K562 (cell line): ENCODE data around the gene FAM169A. TPM values are rescaled to one million over a fixed set of nuclear protein-coding genes. Genes with fewer than 3 reads are reported as not detected.

ENCODE experiments used
- ATAC-seq: fragments of 200-7000 bp; cut with Tn5 transposase; 3 replicates; pipeline ENCODE4 v1.9.1; 2020; ENCODE audit warnings: moderate library complexity
- BruUV-seq: library from RNA; stranded (reverse); fragments of 400-500 nt; replicated peaks from 2 replicates; lab custom pipeline; 2021; lab: Mats Ljungman, UMichigan
- CTCF ChIA-PET: fragments of 300-600 bp; formaldehyde crosslinking; extraction: SDS; loops from one replicate; lab custom pipeline; 2021; ENCODE audit warnings: low intra/inter-chr PET ratio; lab: Yijun Ruan, JAX
- POLR2A ChIA-PET: fragments of 300-600, 350-650 bp; sonication (Branson Sonifier 250); formaldehyde crosslinking; extraction: SDS; loops from one replicate; lab custom pipeline; 2021; ENCODE audit warnings: antibody characterized with exemption, inconsistent platforms; lab: Yijun Ruan, JAX
- DNase-seq, 4 experiments: peaks; one replicate each; pipeline versions ENCODE4 v3.0.0 to v3.0.0-alpha.2; 2011 to 2018; ENCODE audit warnings: low spot score in 3 of 4, mixed read lengths in 3 of 4; ENCODE audit errors: extremely low read depth in 1 of 4
- FAIRE-seq: peaks from 2 replicates; lab custom pipeline; 2011; peaks lifted over from hg19 to GRCh38; lab: Jason Lieb, UNC
- H2AFZ ChIP-seq: 2 replicates; pipeline ENCODE4 v1.6.0; 2011; ENCODE audit warnings: low read depth, low read length, control low read depth, inconsistent platforms
- H3K27ac ChIP-seq: fragments of 200-600 bp; 3 replicates; pipeline ENCODE4 v1.8.0; 2011; ENCODE audit warnings: low read depth, mild to moderate bottlenecking, control low read depth, inconsistent platforms, low read length, moderate library complexity, mixed read lengths; ENCODE audit errors: extremely low read depth
- H3K27me3 ChIP-seq, 2 experiments: fragments of 300-600 bp in 1 of 2; 2 replicates in 1 of 2; 3 replicates in 1 of 2; pipeline versions ENCODE4 v1.6.0 to v1.8.0; 2011; ENCODE audit warnings: inconsistent platforms in 2 of 2, low read length in 2 of 2, mild to moderate bottlenecking in 1 of 2, mixed read lengths in 1 of 2, moderate library complexity in 1 of 2; ENCODE audit not compliant: control insufficient read depth in 2 of 2, insufficient read depth in 2 of 2
- H3K36me3 ChIP-seq: fragments of 300-600 bp; 3 replicates; pipeline ENCODE4 v1.8.0; 2011; ENCODE audit warnings: mild to moderate bottlenecking, low read length, inconsistent platforms; ENCODE audit not compliant: control insufficient read depth, insufficient read depth
- H3K4me1 ChIP-seq, 2 experiments: fragments of 200-600 bp in 1 of 2; replicated peaks in 1 of 2; 2 replicates in 1 of 2; 3 replicates in 1 of 2; pipeline versions ENCODE4 v1.5.1 to v1.8.0; 2011; ENCODE audit warnings: inconsistent platforms in 2 of 2, low read length in 2 of 2, mild to moderate bottlenecking in 1 of 2, mixed read lengths in 1 of 2, moderate library complexity in 1 of 2; ENCODE audit not compliant: control insufficient read depth in 2 of 2, insufficient read depth in 2 of 2
- H3K4me2 ChIP-seq: 2 replicates; pipeline ENCODE4 v1.6.1; 2011; ENCODE audit warnings: low read length, control low read depth, inconsistent platforms, mixed read lengths; ENCODE audit not compliant: insufficient read depth
- H3K4me3 ChIP-seq: fragments of 200-600 bp; sonication (generic), shearing (Covaris generic); 2 replicates; pipeline ENCODE4 v1.5.1; 2016; ENCODE audit warnings: control low read depth, inconsistent platforms
- H3K79me2 ChIP-seq: fragments of 200-600 bp; 3 replicates; pipeline ENCODE4 v1.8.0; 2011; ENCODE audit warnings: low read length, inconsistent platforms; ENCODE audit not compliant: control insufficient read depth, insufficient read depth
- H3K9ac ChIP-seq, 2 experiments: 2 replicates each; pipeline versions ENCODE4 v1.6.0 to v1.6.1; 2011; ENCODE audit warnings: low read depth in 2 of 2, low read length in 2 of 2, control low read depth in 1 of 2, inconsistent platforms in 1 of 2, mild to moderate bottlenecking in 1 of 2, mixed read lengths in 1 of 2; ENCODE audit not compliant: insufficient read depth in 1 of 2
- H3K9me1 ChIP-seq: one replicate; pipeline ENCODE4 v1.6.0; 2011; ENCODE audit warnings: inconsistent platforms, mild to moderate bottlenecking, low read length, moderate library complexity; ENCODE audit not compliant: control insufficient read depth, insufficient read depth
- H3K9me3 ChIP-seq: replicated peaks from 2 replicates; pipeline ENCODE4 v1.5.1; 2011; ENCODE audit warnings: low read depth, low read length, inconsistent platforms; ENCODE audit not compliant: control insufficient read depth, insufficient read depth
- H4K20me1 ChIP-seq: replicated peaks from 2 replicates; pipeline ENCODE4 v1.6.1; 2011; ENCODE audit warnings: low read length, inconsistent platforms, mixed read lengths; ENCODE audit not compliant: control insufficient read depth, insufficient read depth
- CREB3 ChIP-seq: fragments of 450-650 bp; conservative IDR thresholded peaks from 2 replicates; pipeline ENCODE4 v1.6.1; 2016; ENCODE audit warnings: missing genetic modification characterization, low read depth, mild to moderate bottlenecking, missing compliant biosample characterization, moderate library complexity
- CREBBP ChIP-seq: IDR thresholded peaks from one replicate; pipeline ENCODE4 v1.6.1; 2012; ENCODE audit warnings: low read depth, mild to moderate bottlenecking, control low read depth, inconsistent platforms, low read length
- GABPA ChIP-seq: fragments of 200-800 bp; sonication (Bioruptor generic); conservative IDR thresholded peaks from 2 replicates; pipeline ENCODE4 v1.6.1; 2016; ENCODE audit warnings: low read depth, missing genetic modification characterization, missing compliant biosample characterization
- PCBP2 ChIP-seq: fragments of 200-400 bp; formaldehyde crosslinking; IDR thresholded peaks from 2 replicates; pipeline ENCODE4 v1.6.1; 2018; ENCODE audit warnings: low read length, low read depth, mild to moderate bottlenecking, moderate library complexity; ENCODE audit not compliant: poor library complexity, severe bottlenecking
- THRB ChIP-seq: fragments of 450-650 bp; formaldehyde crosslinking; conservative IDR thresholded peaks from 2 replicates; pipeline ENCODE4 v1.4.0; 2022; ENCODE audit warnings: mild to moderate bottlenecking, missing genetic modification characterization
- XRCC3 ChIP-seq: fragments of 450-650 bp; IDR thresholded peaks from 2 replicates; pipeline ENCODE4 v1.6.1; 2017; ENCODE audit warnings: mild to moderate bottlenecking, moderate library complexity
- WGBS: fragments of 100-300 bp; shearing (Covaris generic); methylation state at CpG from one replicate; pipeline ENCODE4 v1.1.6; 2016; ENCODE audit warnings: low coverage, mixed read lengths; ENCODE audit not compliant: insufficient coverage; ENCODE audit errors: missing lambda C conversion rate; 5-methylcytosine and 5-hydroxymethylcytosine counted together
- in situ Hi-C: fragments of 300-500 bp; cut with MboI; formaldehyde crosslinking; loops from 4 replicates; pipeline ENCODE4 v1.15.0; 2018; ENCODE audit warnings: inconsistent platforms, mixed read lengths
- intact Hi-C: fragments of 100-400 bp; cut with micrococcal nuclease; formaldehyde crosslinking; loops from 2 replicates; pipeline ENCODE4 v1.14.2; 2022
- polyA plus RNA-seq, 8 experiments: library from polyadenylated mRNA; depleted of rRNA in 4 of 8; stranded (reverse) in 5 of 8; unstranded in 3 of 8; fragments of >200 nt; fragmentation: Nextera tagmentation in 2 of 8; fragmentation: Illumina TruSeq in 1 of 8; extraction: Ambion mirVana in 2 of 8; extraction: Trizol in 1 of 8; gene quantifications; 2 replicates each; pipeline versions ENCODE4 v1.2.1 to v1.2.3, GENCODE V29; 2011 to 2014; ENCODE audit warnings: inconsistent platforms in 1 of 8, missing spikeins in 1 of 8
- total RNA-seq, 7 experiments: library from RNA; depleted of rRNA in 6 of 7; stranded (reverse); fragments of >200 nt in 6 of 7; fragmentation: Illumina TruSeq in 2 of 7; extraction: Trizol in 2 of 7; gene quantifications; 2 replicates each; pipeline versions ENCODE4 v1.2.1 to v1.2.3, GENCODE V29; 2011 to 2021; ENCODE audit warnings: low replicate concordance in 1 of 7

The FAM169A gene
- total and polyA plus RNA-seq, 9 of the 15 experiments (the other 6 are each of a cell fraction or from before 2014, with no cell fraction given) = 0.01 to 0.04 TPM; not detected in 7

GRCh38 chr5:74816875-74817274 is 49.3 kb downstream of the FAM169A start:
- H3K9ac ChIP-seq = no peak overlapping the region
- no peak for FAIRE-seq
- H3K9me3 ChIP-seq = no peaks in the 10 kb centered on the region
- DNase-seq = no peak
- ATAC-seq = no peak
- BruUV-seq = no TSS peak
- ChIA-PET POLR2A (interaction anchor here (0.6 kb wide), 1 partner anchor 108 kb away, joined by 3 read pairs; no protein-coding TSS in a partner anchor), CTCF (no interaction called here)
- intact Hi-C loops = no loop called here
- no peak overlapping the region for H3K27ac ChIP-seq
- H3K36me3 ChIP-seq = no peaks in the 10 kb centered on the region
- in situ Hi-C loops = no loop called here
- H3K79me2 ChIP-seq = no peaks in the 10 kb centered on the region
- H3K4me3 ChIP-seq = no peak overlapping the region
- no peak overlapping the region for H2AFZ ChIP-seq
- 0% methylated on average over 1 of the region's 1 CpG for WGBS
- H3K27me3 ChIP-seq = peaks cover 2 to 4% of the 10 kb centered on the region in 2 experiments; a peak in 1 of 5 replicates
- no peaks in the 10 kb centered on the region for H3K4me1 ChIP-seq
- TF ChIP-seq XRCC3 = no peak
- TF ChIP-seq GABPA = no peak
- TF ChIP-seq CREB3 (tag) = no peak
- no peak for TF ChIP-seq CREBBP
- TF ChIP-seq THRB (CRISPR knock-in tag) = no peak
- TF ChIP-seq PCBP2 = no peak
- H4K20me1 ChIP-seq = no peaks in the 10 kb centered on the region
- no peak overlapping the region for H3K4me2 ChIP-seq
- no peaks in the 10 kb centered on the region for H3K9me1 ChIP-seq
